Activated naive CD8-positive, alpha-beta T cell treated with anti-CD3 and anti-CD28 coated beads, Interleukin-2, amount 50 U/mL, for 24 hours (primary cell): ENCODE data around the gene ZNF354C.
"Not testable (repeated sequence)": the region's sequence is repeated elsewhere in the genome, so short reads cannot be mapped to it uniquely, and the experiment has no call there.

Experiments
- ATAC-seq: fragments of 150-1000 bp; cut with Tn5 transposase; one replicate; pipeline ENCODE4 v1.10.0; 2021
- DNase-seq: peaks from one replicate; pipeline ENCODE4 v3.0.0; 2021
- H3K27ac Mint-ChIP-seq: one replicate; pipeline ENCODE4 v1.8.0; 2021; ENCODE audit warnings: mild to moderate bottlenecking, mixed read lengths
- H3K27me3 Mint-ChIP-seq: one replicate; pipeline ENCODE4 v1.8.0; 2021; ENCODE audit warnings: mixed read lengths
- H3K36me3 Mint-ChIP-seq: one replicate; pipeline ENCODE4 v1.8.0; 2021; ENCODE audit warnings: low read depth, mixed read lengths
- H3K4me1 Mint-ChIP-seq: one replicate; pipeline ENCODE4 v1.8.0; 2021; ENCODE audit warnings: mixed read lengths
- H3K4me3 Mint-ChIP-seq: one replicate; pipeline ENCODE4 v1.8.0; 2021; ENCODE audit warnings: mild to moderate bottlenecking, moderate library complexity, mixed read lengths
- H3K9me3 Mint-ChIP-seq: one replicate; pipeline ENCODE4 v1.8.0; 2021; ENCODE audit warnings: mixed read lengths

Gene ZNF354C

DNA sequence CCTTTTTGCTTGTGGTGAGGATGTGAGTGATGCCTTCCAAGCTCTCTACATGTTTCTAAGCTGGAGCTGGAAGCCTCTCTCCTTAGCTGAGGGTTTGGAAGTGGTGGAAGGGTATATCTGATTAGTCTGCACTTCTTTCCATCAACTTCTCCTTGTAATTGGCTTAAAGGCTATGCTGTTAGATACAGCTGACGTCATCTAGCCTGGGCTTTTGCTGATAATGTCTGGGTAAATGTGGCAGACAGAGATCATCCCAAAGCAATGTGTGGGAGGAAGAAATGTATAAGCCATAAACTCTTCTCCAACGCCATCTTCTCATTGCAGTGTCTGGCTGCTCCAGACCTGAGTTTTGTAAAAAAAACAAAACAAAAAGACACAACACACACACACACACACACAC, 29.3 kb downstream of the ZNF354C start:
- Mint-ChIP-seq H3K36me3 (peaks cover 19% of the 10 kb centered on the region), H3K4me3 (no peak overlapping the region), H3K4me1 (no peaks in the 10 kb centered on the region), H3K9me3 (peaks cover 66% of the 10 kb centered on the region), H3K27me3 (no peaks in the 10 kb centered on the region), H3K27ac (no peak overlapping the region)
- ATAC-seq (no peak), DNase-seq (no peak)

GRCh38 chr5:179101282-179101681, 41.1 kb downstream of the ZNF354C start:
- not testable (repeated sequence) for H3K27ac Mint-ChIP-seq, H3K4me3 Mint-ChIP-seq, H3K27me3 Mint-ChIP-seq, ATAC-seq, H3K4me1 Mint-ChIP-seq, DNase-seq
- Mint-ChIP-seq H3K9me3 (peaks cover 27% of the 10 kb centered on the region), H3K36me3 (peaks cover 14% of the 10 kb centered on the region)

DNA sequence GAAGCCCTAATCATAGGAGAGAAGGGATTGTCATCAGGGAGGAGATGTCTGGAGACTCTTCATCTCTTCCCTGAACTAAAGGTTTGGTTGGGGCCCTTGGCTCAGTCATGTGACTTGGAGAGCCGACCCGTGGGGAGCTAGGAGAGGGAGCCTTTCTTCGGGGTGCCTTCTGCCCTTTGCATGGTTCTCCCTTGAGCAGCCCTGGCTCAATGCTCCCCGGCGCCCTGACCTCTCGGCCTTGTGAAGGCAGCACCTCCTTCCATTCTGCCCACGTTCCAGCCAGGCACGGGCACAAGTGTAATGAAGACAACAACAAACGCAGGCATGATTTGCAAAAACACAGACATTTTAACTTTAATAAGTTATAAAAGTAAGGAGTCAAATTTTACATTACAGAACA, 50.4 kb downstream of the ZNF354C start:
- Mint-ChIP-seq H3K4me1 (no peaks in the 10 kb centered on the region), H3K9me3 (peaks cover 40% of the 10 kb centered on the region), H3K27me3 (no peaks in the 10 kb centered on the region), H3K27ac (no peak overlapping the region), H3K4me3 (no peak overlapping the region), H3K36me3 (peaks cover 3% of the 10 kb centered on the region)
- DNase-seq (no peak), ATAC-seq (no peak)

GRCh38 chr5:179111267-179112207, 51.4 kb downstream of the ZNF354C start:
- no peak overlapping the region for H3K4me3 Mint-ChIP-seq
- H3K36me3 Mint-ChIP-seq = peaks cover 3% of the 10 kb centered on the region
- peaks cover 40% of the 10 kb centered on the region for H3K9me3 Mint-ChIP-seq
- no peak for ATAC-seq
- DNase-seq = no peak
- H3K27me3 Mint-ChIP-seq = no peaks in the 10 kb centered on the region
- no peaks in the 10 kb centered on the region for H3K4me1 Mint-ChIP-seq
- no peak overlapping the region for H3K27ac Mint-ChIP-seq

DNA sequence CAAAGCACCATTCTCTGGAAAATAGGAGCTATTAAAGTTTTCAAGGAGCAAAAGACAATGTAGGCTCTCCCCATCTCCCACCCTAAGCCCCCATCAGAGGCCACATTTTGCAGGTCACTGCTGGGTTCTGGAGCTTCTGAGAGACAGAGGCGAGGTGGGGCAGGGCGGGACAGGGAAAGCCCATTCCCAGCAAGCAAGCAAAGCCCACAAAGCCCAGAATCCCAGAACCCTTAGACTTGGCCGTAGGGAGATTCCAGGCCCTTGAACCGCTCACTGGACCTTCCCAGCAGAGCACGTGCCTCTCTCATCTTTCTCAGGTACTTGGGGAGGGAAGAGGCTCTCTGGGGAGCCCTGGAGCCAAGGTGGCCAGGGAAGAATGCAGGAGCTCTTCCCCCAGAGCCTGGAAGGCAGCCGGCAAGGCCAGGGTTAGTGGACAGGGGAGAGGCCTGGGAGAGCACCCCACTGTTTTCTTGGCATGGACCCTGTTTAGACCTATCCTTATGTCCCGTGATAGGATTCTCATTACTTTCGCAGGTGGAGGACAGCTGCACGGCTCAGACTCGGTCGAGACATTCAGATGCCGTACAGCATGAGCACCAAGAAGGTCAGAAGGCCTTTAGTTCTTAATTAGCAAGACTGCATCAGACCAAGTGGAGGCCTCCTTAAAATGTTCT, 52.4 kb downstream of the ZNF354C start:
- H3K36me3 Mint-ChIP-seq = peaks cover 2% of the 10 kb centered on the region
- H3K27ac Mint-ChIP-seq = no peak overlapping the region
- no peaks in the 10 kb centered on the region for H3K4me1 Mint-ChIP-seq
- DNase-seq (no peak), ATAC-seq (no peak)
- peaks cover 34% of the 10 kb centered on the region for H3K9me3 Mint-ChIP-seq
- H3K27me3 Mint-ChIP-seq = no peaks in the 10 kb centered on the region
- H3K4me3 Mint-ChIP-seq = no peak overlapping the region

DNA sequence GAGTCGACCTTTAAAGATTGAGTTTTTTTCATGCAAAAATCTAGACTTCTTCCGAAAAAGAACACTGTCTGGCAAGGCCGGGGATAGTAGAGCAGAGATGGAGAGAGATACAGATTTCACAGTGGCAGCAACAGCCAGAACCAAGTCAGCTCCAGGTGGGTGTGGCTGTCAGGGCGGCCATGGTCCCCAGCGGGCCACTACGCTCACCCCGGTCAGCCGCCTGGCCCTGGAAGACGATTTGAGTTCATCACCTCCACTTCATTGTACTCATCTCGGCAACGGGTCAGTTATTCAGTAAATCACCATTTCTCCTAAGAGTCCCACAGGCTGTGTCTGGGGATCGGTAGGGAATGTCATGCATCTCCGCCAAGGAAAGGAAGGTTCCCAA, 53.0 kb downstream of the ZNF354C start:
- no peak overlapping the region for H3K27ac Mint-ChIP-seq
- peaks cover 31% of the 10 kb centered on the region for H3K9me3 Mint-ChIP-seq

GRCh38 chr5:179113945-179114641, 53.9 kb downstream of the ZNF354C start:
- DNase-seq (no peak), ATAC-seq (no peak)
- H3K27ac Mint-ChIP-seq = no peak overlapping the region
- no peaks in the 10 kb centered on the region for H3K36me3 Mint-ChIP-seq
- H3K4me3 Mint-ChIP-seq = no peak overlapping the region
- no peaks in the 10 kb centered on the region for H3K27me3 Mint-ChIP-seq
- H3K4me1 Mint-ChIP-seq = no peaks in the 10 kb centered on the region
- peaks cover 26% of the 10 kb centered on the region for H3K9me3 Mint-ChIP-seq

More for the DNA sequence above, 53.0 kb downstream of the ZNF354C start:
- Mint-ChIP-seq H3K27me3 (no peaks in the 10 kb centered on the region), H3K4me3 (no peak overlapping the region), H3K4me1 (no peaks in the 10 kb centered on the region), H3K36me3 (no peaks in the 10 kb centered on the region)
- DNase-seq (no peak), ATAC-seq (no peak)

GRCh38 chr5:179114756-179115155, 54.6 kb downstream of the ZNF354C start:
- Mint-ChIP-seq H3K9me3 (peaks cover 26% of the 10 kb centered on the region), H3K27me3 (no peaks in the 10 kb centered on the region)

DNA sequence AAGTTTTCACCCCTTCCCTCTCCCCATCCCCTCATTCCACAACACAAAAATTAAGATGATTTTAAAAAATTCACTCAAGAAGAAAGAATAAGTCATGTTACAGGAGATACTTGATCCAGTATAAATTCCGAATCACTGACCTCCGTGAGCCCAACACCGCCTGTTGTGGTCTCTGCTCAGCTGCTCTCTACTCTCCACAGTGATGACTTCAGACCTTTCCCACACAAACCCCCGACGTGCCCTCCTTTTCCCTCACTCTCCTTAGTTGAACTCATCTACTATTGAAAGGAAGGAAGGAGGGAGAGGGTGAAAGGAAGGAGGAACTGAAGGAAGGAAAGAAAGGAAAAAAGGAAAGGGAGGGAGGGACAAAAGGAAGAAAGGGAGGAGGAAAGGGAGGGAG, 55.1 kb downstream of the ZNF354C start:
- DNase-seq (no peak), ATAC-seq (no peak)
- Mint-ChIP-seq H3K27ac (no peak overlapping the region), H3K36me3 (no peaks in the 10 kb centered on the region), H3K27me3 (no peaks in the 10 kb centered on the region), H3K9me3 (peaks cover 29% of the 10 kb centered on the region), H3K4me3 (no peak overlapping the region), H3K4me1 (no peaks in the 10 kb centered on the region)

More at GRCh38 chr5:179114756-179115155, 54.6 kb downstream of the ZNF354C start:
- DNase-seq = no peak
- no peak overlapping the region for H3K4me3 Mint-ChIP-seq
- H3K36me3 Mint-ChIP-seq = no peaks in the 10 kb centered on the region
- no peak overlapping the region for H3K27ac Mint-ChIP-seq
- ATAC-seq = no peak
- no peaks in the 10 kb centered on the region for H3K4me1 Mint-ChIP-seq

DNA sequence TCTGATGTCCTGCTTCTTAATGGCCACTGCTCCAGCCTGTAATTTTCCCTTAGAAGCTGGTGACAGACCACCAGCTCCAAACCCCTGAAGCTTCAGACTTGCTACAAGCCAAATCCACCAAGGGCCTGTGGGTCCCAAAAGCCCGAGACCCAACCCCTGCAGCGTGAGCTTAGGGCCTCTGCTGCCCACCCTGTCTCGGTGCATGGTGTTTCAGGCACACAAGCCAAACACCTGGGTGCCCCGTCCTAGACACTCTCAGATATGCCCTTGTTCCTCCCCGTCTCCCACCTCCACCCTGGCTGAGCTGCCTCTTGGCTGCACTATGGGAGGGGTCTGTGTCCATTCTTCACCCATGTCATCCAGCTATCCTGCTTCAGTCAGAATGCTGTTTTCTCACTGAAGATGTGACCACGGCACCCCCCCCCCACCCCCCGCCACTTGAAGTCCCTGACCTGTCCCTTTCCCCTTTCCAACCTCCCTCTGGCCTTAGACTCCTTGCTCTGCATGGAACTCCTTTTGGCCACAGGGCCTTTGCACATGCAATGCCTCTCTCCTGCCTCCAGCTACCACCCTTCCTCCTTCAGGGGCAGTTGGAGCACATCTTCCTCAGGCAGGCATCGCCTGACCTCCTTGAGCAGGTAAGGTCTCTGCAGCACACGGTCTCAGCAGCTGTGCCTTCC, 55.8 kb downstream of the ZNF354C start:
- peaks cover 29% of the 10 kb centered on the region for H3K9me3 Mint-ChIP-seq
- ATAC-seq (no peak), DNase-seq (no peak)
- no peak overlapping the region for H3K27ac Mint-ChIP-seq
- no peak overlapping the region for H3K4me3 Mint-ChIP-seq
- no peaks in the 10 kb centered on the region for H3K4me1 Mint-ChIP-seq
- no peaks in the 10 kb centered on the region for H3K27me3 Mint-ChIP-seq
- no peaks in the 10 kb centered on the region for H3K36me3 Mint-ChIP-seq

GRCh38 chr5:179118338-179118737, 58.2 kb downstream of the ZNF354C start:
- DNase-seq = no peak
- no peak for ATAC-seq
- H3K27me3 Mint-ChIP-seq = no peaks in the 10 kb centered on the region

GRCh38 chr5:179118756-179119414, 58.7 kb downstream of the ZNF354C start:
- ATAC-seq (no peak), DNase-seq (no peak)
- Mint-ChIP-seq H3K4me3 (no peak overlapping the region), H3K4me1 (no peaks in the 10 kb centered on the region), H3K9me3 (peaks cover 15% of the 10 kb centered on the region), H3K27me3 (no peaks in the 10 kb centered on the region), H3K27ac (no peak overlapping the region), H3K36me3 (no peaks in the 10 kb centered on the region)

More at GRCh38 chr5:179118338-179118737, 58.2 kb downstream of the ZNF354C start:
- H3K36me3 Mint-ChIP-seq = no peaks in the 10 kb centered on the region
- H3K4me3 Mint-ChIP-seq = no peak overlapping the region
- no peak overlapping the region for H3K27ac Mint-ChIP-seq
- H3K4me1 Mint-ChIP-seq = no peaks in the 10 kb centered on the region
- peaks cover 20% of the 10 kb centered on the region for H3K9me3 Mint-ChIP-seq

DNA sequence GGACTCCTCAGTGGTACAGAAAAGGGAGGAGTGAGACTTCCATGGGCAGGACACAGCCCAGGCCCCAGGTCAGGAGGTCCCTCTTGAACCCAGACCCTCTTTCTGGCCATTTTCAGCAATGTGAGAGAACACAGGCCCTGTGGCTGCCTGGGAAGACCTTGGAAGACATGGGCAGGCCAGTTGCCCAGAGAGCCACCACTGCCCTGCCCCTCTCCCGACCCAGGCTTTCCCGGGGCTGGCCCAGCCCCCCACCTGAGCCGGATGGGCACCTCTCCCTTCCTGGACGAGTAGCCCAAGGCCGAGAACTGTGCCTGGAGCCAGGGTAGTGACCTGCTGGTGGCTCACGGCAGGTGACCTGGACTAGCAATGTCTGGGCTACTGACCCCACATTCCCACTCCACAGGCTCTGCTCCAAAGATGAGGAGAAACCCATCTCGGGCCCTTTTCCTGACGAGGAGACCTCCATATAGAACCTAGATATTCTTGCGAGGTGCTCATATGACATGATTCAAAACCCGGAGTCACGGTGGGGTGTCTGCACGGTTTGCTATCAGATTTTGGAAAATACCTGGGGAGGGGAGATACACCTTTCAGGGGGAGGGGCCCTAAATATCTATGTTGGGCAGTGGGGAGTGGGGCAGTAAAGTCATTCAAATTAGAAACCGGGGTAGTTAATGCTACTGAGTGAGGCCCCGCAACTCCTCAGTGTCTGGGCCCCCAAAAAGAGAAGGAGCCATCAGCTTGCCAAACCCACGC, 59.4 kb downstream of the ZNF354C start:
- no peaks in the 10 kb centered on the region for H3K36me3 Mint-ChIP-seq
- ATAC-seq (no peak), DNase-seq (no peak)
- H3K9me3 Mint-ChIP-seq = peaks cover 13% of the 10 kb centered on the region
- no peaks in the 10 kb centered on the region for H3K4me1 Mint-ChIP-seq
- H3K27ac Mint-ChIP-seq = no peak overlapping the region
- no peak overlapping the region for H3K4me3 Mint-ChIP-seq
- H3K27me3 Mint-ChIP-seq = no peaks in the 10 kb centered on the region
